ENCODE results near the gene CLEC4G. TPM values are rescaled to one million over a fixed set of nuclear protein-coding genes. Genes with fewer than 3 reads are reported as not detected.

CLEC4G gene
- total RNA-seq, 1 experiment from 2014 or later = 0.55 TPM

DNA sequence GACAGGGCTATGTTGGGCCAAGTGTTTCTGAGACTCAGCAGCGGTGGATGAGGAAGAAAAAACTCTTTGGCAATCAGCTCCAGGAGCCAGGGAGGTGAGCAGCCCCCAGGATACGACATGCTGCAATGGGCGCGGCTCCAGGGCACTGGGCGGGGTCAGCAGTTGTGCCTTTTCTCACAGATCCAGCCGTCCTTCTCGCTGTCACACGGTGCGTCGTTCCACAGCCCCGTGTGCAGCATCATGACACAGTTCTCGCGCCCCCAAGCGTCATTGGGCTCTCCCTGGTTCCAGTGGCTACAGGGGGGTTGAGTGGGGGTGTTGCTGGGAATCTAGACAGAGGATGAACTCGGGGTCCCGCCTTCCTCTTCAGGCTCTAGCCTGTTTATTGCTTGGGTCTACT is 2.7 kb downstream of the CLEC4G start (continued):
- TF ChIP-seq PREB (CRISPR knock-in tag; IDR thresholded peaks at IDR 0.05; ENCODE audit: borderline replicate concordance) = no peak
- TF ChIP-seq, protein P1, sequence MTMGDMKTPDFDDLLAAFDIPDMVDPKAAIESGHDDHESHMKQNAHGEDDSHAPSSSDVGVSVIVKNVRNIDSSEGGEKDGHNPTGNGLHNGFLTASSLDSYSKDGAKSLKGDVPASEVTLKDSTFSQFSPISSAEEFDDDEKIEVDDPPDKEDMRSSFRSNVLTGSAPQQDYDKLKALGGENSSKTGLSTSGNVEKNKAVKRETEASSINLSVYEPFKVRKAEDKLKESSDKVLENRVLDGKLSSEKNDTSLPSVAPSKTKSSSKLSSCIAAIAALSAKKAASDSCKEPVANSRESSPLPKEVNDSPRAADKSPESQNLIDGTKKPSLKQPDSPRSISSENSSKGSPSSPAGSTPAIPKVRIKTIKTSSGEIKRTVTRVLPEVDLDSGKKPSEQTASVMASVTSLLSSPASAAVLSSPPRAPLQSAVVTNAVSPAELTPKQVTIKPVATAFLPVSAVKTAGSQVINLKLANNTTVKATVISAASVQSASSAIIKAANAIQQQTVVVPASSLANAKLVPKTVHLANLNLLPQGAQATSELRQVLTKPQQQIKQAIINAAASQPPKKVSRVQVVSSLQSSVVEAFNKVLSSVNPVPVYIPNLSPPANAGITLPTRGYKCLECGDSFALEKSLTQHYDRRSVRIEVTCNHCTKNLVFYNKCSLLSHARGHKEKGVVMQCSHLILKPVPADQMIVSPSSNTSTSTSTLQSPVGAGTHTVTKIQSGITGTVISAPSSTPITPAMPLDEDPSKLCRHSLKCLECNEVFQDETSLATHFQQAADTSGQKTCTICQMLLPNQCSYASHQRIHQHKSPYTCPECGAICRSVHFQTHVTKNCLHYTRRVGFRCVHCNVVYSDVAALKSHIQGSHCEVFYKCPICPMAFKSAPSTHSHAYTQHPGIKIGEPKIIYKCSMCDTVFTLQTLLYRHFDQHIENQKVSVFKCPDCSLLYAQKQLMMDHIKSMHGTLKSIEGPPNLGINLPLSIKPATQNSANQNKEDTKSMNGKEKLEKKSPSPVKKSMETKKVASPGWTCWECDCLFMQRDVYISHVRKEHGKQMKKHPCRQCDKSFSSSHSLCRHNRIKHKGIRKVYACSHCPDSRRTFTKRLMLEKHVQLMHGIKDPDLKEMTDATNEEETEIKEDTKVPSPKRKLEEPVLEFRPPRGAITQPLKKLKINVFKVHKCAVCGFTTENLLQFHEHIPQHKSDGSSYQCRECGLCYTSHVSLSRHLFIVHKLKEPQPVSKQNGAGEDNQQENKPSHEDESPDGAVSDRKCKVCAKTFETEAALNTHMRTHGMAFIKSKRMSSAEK (CRISPR knock-in tag; IDR thresholded peaks at IDR 0.05; ENCODE audit: borderline replicate concordance) = no peak
- TF ChIP-seq ZNF219 (CRISPR knock-in tag; IDR thresholded peaks at IDR 0.05; ENCODE audit: borderline replicate concordance) = no peak
- no peak for TF ChIP-seq ATF2 (CRISPR knock-in tag; IDR thresholded peaks at IDR 0.05; ENCODE audit: borderline replicate concordance, low read depth)
- TF ChIP-seq MLX (CRISPR knock-in tag; IDR thresholded peaks at IDR 0.05) = no peak
- no peak for TF ChIP-seq SMAD3 (CRISPR knock-in tag; IDR thresholded peaks at IDR 0.05; ENCODE audit: borderline replicate concordance)

DNA sequence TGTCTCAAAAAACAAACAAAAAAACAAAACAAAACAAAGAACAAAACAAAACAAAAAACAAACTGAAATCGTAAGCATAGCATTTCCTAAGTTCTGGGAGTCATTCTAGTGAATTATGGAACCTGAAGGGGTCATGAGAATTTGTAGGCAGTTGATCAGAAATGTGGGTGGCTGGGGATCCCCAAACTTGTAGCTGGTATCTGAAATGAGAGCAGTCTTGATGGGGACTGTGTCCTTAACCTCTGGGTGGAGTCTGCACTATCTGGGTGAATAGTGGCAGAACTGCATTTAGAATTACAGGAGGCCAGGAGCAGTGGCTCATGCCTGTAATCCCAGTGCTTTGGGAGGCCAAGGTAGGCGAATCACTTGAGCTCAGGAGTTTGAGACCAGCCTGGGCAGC is 6.1 kb downstream of the CLEC4G start:
- POLR2A ChIA-PET = no interaction called here
- H3K4me3 Mint-ChIP-seq = no peak overlapping the region
- CTCF ChIA-PET = interaction anchor here (0.7 to 1.3 kb wide), 3 partner anchors 45 to 956 kb away, joined by 3 to 7 read pairs (median 6); partner anchors contain the start of gene TRAPPC5
- H3K9me3 Mint-ChIP-seq = no peaks in the 10 kb centered on the region
- no peak for TF ChIP-seq ZNF232 (CRISPR knock-in tag; IDR thresholded peaks at IDR 0.05)
- TF ChIP-seq ZNF121 (CRISPR knock-in tag; IDR thresholded peaks at IDR 0.05) = no peak
- no peak for TF ChIP-seq CREM (CRISPR knock-in tag; IDR thresholded peaks at IDR 0.05)
- TF ChIP-seq ZNF512 (CRISPR knock-in tag; IDR thresholded peaks at IDR 0.05; ENCODE audit: borderline replicate concordance) = no peak
- TF ChIP-seq, protein P2, sequence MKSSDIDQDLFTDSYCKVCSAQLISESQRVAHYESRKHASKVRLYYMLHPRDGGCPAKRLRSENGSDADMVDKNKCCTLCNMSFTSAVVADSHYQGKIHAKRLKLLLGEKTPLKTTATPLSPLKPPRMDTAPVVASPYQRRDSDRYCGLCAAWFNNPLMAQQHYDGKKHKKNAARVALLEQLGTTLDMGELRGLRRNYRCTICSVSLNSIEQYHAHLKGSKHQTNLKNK (CRISPR knock-in tag; IDR thresholded peaks at IDR 0.05) = no peak
- TF ChIP-seq KAT7 (CRISPR knock-in tag; IDR thresholded peaks at IDR 0.05; ENCODE audit: borderline replicate concordance) = no peak
- TF ChIP-seq ZNF281 (CRISPR knock-in tag; IDR thresholded peaks at IDR 0.05) = no peak
- no peak for TF ChIP-seq ZNF423 (CRISPR knock-in tag; IDR thresholded peaks at IDR 0.05)
- TF ChIP-seq PREB (CRISPR knock-in tag; IDR thresholded peaks at IDR 0.05; ENCODE audit: borderline replicate concordance) = no peak
- TF ChIP-seq, protein P3, sequence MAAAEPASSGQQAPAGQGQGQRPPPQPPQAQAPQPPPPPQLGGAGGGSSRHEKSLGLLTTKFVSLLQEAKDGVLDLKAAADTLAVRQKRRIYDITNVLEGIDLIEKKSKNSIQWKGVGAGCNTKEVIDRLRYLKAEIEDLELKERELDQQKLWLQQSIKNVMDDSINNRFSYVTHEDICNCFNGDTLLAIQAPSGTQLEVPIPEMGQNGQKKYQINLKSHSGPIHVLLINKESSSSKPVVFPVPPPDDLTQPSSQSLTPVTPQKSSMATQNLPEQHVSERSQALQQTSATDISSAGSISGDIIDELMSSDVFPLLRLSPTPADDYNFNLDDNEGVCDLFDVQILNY (CRISPR knock-in tag; IDR thresholded peaks at IDR 0.05) = no peak
- no peak for TF ChIP-seq ELF4 (CRISPR knock-in tag; IDR thresholded peaks at IDR 0.05; ENCODE audit: low read depth)
- H3K4me1 Mint-ChIP-seq = peaks cover 13% of the 10 kb centered on the region
- H3K27me3 Mint-ChIP-seq (ENCODE audit: low read depth) = peaks cover 46% of the 10 kb centered on the region
- no peaks in the 10 kb centered on the region for H3K36me3 Mint-ChIP-seq
- no peak overlapping the region for H3K27ac Mint-ChIP-seq
- DNase-seq (ENCODE audit: low spot score) (no peak), ATAC-seq (no peak)
